Measurements from ENCODE around the gene CNPPD1. TPM values are rescaled to one million over a fixed set of nuclear protein-coding genes. Genes with fewer than 3 reads are reported as not detected.

The CNPPD1 gene
- total and polyA plus RNA-seq, 7 donors, result 24.1 to 79.5 (median 38.5) TPM

DNA sequence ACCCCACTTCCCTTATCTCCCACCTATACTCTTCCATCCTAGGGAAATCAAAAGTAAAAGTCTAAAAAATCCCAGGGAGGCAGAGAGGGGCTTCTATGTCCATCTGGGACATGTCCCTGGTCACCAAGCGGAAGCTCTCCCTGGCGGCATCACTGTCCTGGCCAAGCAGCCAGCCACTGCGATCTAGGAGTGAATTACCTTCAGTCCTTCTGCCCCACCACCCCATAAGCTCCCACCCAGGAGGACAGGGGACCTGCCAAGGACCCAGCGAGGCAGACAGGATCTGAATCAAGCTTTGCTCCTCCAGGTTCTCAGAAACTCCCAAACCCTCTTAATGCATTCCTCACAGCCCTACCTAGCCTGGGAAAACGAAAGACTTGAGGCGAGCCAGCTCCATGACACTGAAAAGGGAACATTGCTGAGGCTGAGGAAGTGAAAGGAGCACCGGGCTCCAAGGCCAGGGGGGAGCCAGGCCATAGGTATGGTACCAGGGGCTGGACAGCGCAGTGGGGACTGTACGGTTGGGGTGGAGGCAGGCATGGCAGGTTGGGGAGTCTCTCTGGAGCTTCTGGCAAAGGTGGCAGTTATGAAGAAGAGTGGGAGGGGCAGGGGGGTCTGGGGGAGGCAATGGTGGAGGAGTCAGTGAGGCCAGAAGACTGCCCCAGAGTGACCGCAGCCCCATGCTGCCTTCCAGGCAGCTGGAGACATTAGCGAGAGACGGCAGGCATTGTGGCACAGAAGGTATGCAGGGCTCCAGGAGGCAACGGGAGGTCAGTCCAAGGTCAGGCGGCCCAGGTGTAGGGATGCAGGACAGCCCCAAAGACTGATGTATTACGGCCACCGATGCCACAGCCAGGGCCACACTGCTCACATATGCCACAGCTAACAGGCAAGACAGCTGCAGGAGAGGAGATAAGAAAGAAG is 4.2 kb downstream of the CNPPD1 start:
- H3K27ac ChIP-seq, result peak overlapping the region; percentile 62 to 79 (median 70)
- no peaks in the 10 kb centered on the region for H3K9me3 ChIP-seq
- H3K36me3 ChIP-seq, result peaks cover 0 to 35% (median 22%) of the 10 kb centered on the region in 4 donors
- peaks cover 2 to 32% (median 28%) of the 10 kb centered on the region in 4 donors for H3K4me1 ChIP-seq
- DNase-seq, result no peak
- no peaks in the 10 kb centered on the region for H3K27me3 ChIP-seq
- intact Hi-C loops (cut with DNase I), result no loop called here
- no peak overlapping the region for H3K4me3 ChIP-seq
- WGBS, 2 donors, result 87 to 89% methylated on average over 16 of the region's 16 CpGs
- no peak for TF ChIP-seq POLR2AphosphoS5 (IDR thresholded peaks at IDR 0.05)
- TF ChIP-seq, protein P1, sequence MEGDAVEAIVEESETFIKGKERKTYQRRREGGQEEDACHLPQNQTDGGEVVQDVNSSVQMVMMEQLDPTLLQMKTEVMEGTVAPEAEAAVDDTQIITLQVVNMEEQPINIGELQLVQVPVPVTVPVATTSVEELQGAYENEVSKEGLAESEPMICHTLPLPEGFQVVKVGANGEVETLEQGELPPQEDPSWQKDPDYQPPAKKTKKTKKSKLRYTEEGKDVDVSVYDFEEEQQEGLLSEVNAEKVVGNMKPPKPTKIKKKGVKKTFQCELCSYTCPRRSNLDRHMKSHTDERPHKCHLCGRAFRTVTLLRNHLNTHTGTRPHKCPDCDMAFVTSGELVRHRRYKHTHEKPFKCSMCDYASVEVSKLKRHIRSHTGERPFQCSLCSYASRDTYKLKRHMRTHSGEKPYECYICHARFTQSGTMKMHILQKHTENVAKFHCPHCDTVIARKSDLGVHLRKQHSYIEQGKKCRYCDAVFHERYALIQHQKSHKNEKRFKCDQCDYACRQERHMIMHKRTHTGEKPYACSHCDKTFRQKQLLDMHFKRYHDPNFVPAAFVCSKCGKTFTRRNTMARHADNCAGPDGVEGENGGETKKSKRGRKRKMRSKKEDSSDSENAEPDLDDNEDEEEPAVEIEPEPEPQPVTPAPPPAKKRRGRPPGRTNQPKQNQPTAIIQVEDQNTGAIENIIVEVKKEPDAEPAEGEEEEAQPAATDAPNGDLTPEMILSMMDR (IDR thresholded peaks at IDR 0.05), result no peak

DNA sequence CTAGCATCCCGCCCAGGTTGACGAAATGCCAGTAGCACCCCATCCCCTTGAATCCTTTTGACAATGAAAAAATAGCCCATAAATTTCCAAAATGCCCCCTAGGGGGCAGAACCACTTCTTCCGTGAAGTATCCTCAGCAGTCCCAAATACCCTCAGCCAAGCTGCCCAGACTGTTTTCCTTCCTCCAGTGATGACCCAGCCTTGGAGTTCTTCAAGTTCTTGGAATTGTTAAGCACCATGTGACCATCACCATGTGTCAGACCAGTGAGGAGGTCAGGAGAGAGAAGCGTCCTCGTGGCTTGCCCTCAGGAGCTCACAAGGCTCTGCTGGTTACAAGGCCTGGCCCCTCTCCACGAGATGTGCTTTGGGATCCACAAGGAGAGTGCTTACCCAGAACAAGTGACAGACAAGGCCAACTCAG is 5.5 kb downstream of the CNPPD1 start:
- Histone ChIP-seq H3K36me3 (peaks cover 0 to 35% (median 22%) of the 10 kb centered on the region in 4 donors), H3K27ac (peak overlapping the region; percentile 62 to 79 (median 70)), H3K4me3 (no peak overlapping the region), H3K27me3 (no peaks in the 10 kb centered on the region), H3K9me3 (no peaks in the 10 kb centered on the region), H3K4me1 (peaks cover 0 to 29% (median 28%) of the 10 kb centered on the region in 4 donors)
- 45 to 60% methylated on average over 6 of the region's 6 CpGs for WGBS, 2 donors
- intact Hi-C loops (cut with DNase I), result no loop called here
- TF ChIP-seq POLR2AphosphoS5 (IDR thresholded peaks at IDR 0.05), result peak in 2 of 4 donors; percentile 15 to 57
- TF ChIP-seq POLR2A (IDR thresholded peaks at IDR 0.05), result no peak
- no peak for TF ChIP-seq EP300 (IDR thresholded peaks at IDR 0.05)
- TF ChIP-seq, protein P1 (IDR thresholded peaks at IDR 0.05), result peak in 3 of 4 experiments; percentile 39 to 66 (median 53)
- DNase-seq, result peak; percentile 90

DNA sequence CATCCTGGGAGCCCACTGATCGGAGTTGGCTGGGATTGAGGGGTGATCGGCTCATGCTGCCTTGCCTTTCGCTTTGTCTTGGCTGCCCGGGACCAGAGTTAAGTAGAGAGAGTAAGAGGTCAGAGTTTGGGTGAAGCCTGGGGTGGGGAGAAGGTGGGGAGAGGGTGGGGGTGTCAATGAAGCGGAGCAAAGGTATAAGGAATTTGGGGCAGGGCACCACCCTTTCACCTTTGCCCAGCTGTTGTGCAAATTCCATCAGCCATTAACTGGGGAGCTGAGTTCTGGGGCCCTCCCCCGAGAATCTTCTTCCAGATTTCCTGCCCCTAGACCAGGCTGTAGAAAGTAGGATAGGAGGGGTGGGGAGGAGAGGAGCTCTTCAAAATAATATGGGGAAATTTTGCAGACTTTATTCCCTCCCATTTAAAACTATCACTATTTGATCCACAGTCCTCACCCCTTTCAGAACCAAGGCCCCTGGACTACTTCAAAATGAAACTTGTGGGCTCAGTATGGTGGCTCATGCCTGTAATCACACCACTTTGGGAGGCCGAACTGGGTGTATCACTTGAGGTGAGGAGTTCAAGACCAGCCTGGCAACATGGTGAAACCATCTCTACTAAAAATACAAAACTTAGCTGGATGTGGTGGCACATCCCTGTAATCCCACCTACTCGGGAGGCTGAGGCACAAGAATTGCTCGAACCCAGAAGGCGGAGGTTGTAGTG is 6.6 kb downstream of the CNPPD1 start, which contains the start of gene SLC23A3:
TSS of gene SLC23A3 (minus strand) at position 100 of the 725 bp plus-strand sequence. CDS start at position 55, 45 bp downstream.
- H3K4me1 ChIP-seq, result peaks cover 0 to 18% (median 17%) of the 10 kb centered on the region in 4 donors
- WGBS, 2 donors, result 63 to 86% methylated on average over 10 of the region's 10 CpGs
- H3K9me3 ChIP-seq, result no peaks in the 10 kb centered on the region
- H3K36me3 ChIP-seq, result peaks cover 0 to 33% (median 22%) of the 10 kb centered on the region in 4 donors
- intact Hi-C loops (cut with DNase I), result no loop called here
- no peaks in the 10 kb centered on the region for H3K27me3 ChIP-seq
- H3K27ac ChIP-seq, result peak within 1 kb of the TSS; percentile 62 to 79 (median 70)
- TF ChIP-seq, protein P1 (IDR thresholded peaks at IDR 0.05), result no peak
- TF ChIP-seq POLR2A (IDR thresholded peaks at IDR 0.05), result no peak
- TF ChIP-seq POLR2AphosphoS5 (IDR thresholded peaks at IDR 0.05), result no peak
- no peak for TF ChIP-seq EP300 (IDR thresholded peaks at IDR 0.05)
- H3K4me3 ChIP-seq, result no peak within 1 kb of the TSS
- DNase-seq, result no peak

GRCh38 chr2:219168932-219169331 is 7.8 kb downstream of the CNPPD1 start:
- TF ChIP-seq POLR2AphosphoS5 (IDR thresholded peaks at IDR 0.05), result no peak
- TF ChIP-seq, protein P1 (IDR thresholded peaks at IDR 0.05), result no peak
- TF ChIP-seq POLR2A (IDR thresholded peaks at IDR 0.05), result no peak
- TF ChIP-seq EP300 (IDR thresholded peaks at IDR 0.05), result no peak
- Histone ChIP-seq H3K9me3 (no peaks in the 10 kb centered on the region), H3K4me1 (peaks cover 0 to 13% (median 12%) of the 10 kb centered on the region in 4 donors), H3K27ac (no peak overlapping the region), H3K4me3 (no peak overlapping the region), H3K27me3 (no peaks in the 10 kb centered on the region), H3K36me3 (peaks cover 0 to 22% (median 13%) of the 10 kb centered on the region in 4 donors)
- intact Hi-C loops (cut with DNase I), result no loop called here
- no peak for DNase-seq
